Mesenchymal stem cell (in vitro differentiated cells and primary cell): ENCODE results near the gene MN1.

ENCODE experiments used
- DNase-seq: peaks from one replicate; pipeline ENCODE4 v3.0.0-alpha.2; 2013
- H2AFZ ChIP-seq: one replicate; pipeline ENCODE4 v1.6.1; 2013; ENCODE audit warnings: low read depth, mild to moderate bottlenecking, control low read depth, inconsistent platforms, low read length, moderate library complexity
- H2AK5ac ChIP-seq: 2 replicates; pipeline ENCODE4 v1.6.1; 2013; ENCODE audit warnings: low read length, moderate library complexity, mild to moderate bottlenecking, inconsistent platforms; ENCODE audit not compliant: severe bottlenecking
- H2BK120ac ChIP-seq: one replicate; pipeline ENCODE4 v1.6.1; 2013; ENCODE audit warnings: low read depth, mild to moderate bottlenecking, inconsistent platforms, low read length, moderate library complexity
- H2BK12ac ChIP-seq, 2 experiments: one replicate each; pipeline ENCODE4 v1.6.1; 2013; ENCODE audit warnings: inconsistent platforms in 2 of 2, low read length in 2 of 2, mild to moderate bottlenecking in 2 of 2, moderate library complexity in 2 of 2, control low read depth in 1 of 2
- H2BK15ac ChIP-seq: one replicate; pipeline ENCODE4 v1.6.1; 2013; ENCODE audit warnings: mild to moderate bottlenecking, low read depth, inconsistent platforms; ENCODE audit not compliant: poor library complexity, severe bottlenecking
- H2BK5ac ChIP-seq: 2 replicates; pipeline ENCODE4 v1.6.1; 2013; ENCODE audit warnings: low read depth, mild to moderate bottlenecking, low read length, control low read depth, inconsistent platforms; ENCODE audit not compliant: poor library complexity, severe bottlenecking
- H3K14ac ChIP-seq, 2 experiments: one replicate each; pipeline ENCODE4 v1.6.1; 2013; ENCODE audit warnings: inconsistent platforms in 2 of 2, low read length in 2 of 2, control low read depth in 1 of 2, mild to moderate bottlenecking in 1 of 2, moderate library complexity in 1 of 2
- H3K18ac ChIP-seq, 2 experiments: one replicate each; pipeline ENCODE4 v1.6.1; 2013; ENCODE audit warnings: inconsistent platforms in 2 of 2, low read length in 2 of 2, control low read depth in 1 of 2, low read depth in 1 of 2, mild to moderate bottlenecking in 1 of 2
- H3K23ac ChIP-seq, 2 experiments: one replicate each; pipeline ENCODE4 v1.6.1; 2013; ENCODE audit warnings: inconsistent platforms in 2 of 2, low read length in 2 of 2, mild to moderate bottlenecking in 2 of 2, moderate library complexity in 2 of 2, control low read depth in 1 of 2
- H3K27ac ChIP-seq: 2 replicates; pipeline ENCODE4 v1.5.1; 2013; ENCODE audit warnings: mild to moderate bottlenecking, moderate library complexity, low read length, control low read depth, inconsistent platforms; ENCODE audit not compliant: poor library complexity, severe bottlenecking
- H3K27me3 ChIP-seq, 2 experiments: 2 replicates each; pipeline versions ENCODE4 v1.6.1 to v1.7.0; 2013; ENCODE audit warnings: low read length in 2 of 2, mild to moderate bottlenecking in 2 of 2, moderate library complexity in 2 of 2, control low read depth in 1 of 2, inconsistent platforms in 1 of 2; ENCODE audit not compliant: control insufficient read depth in 1 of 2, insufficient read depth in 1 of 2
- H3K36me3 ChIP-seq, 2 experiments: 2 replicates each; pipeline versions ENCODE4 v1.6.1 to v1.7.0; 2013; ENCODE audit warnings: low read length in 2 of 2, control low read depth in 1 of 2, inconsistent platforms in 1 of 2, low read depth in 1 of 2, mild to moderate bottlenecking in 1 of 2; ENCODE audit not compliant: insufficient read depth in 2 of 2, control insufficient read depth in 1 of 2
- H3K4ac ChIP-seq, 2 experiments: one replicate each; pipeline ENCODE4 v1.6.1; 2013; ENCODE audit warnings: inconsistent platforms in 2 of 2, low read length in 2 of 2, mild to moderate bottlenecking in 2 of 2, moderate library complexity in 2 of 2, control low read depth in 1 of 2, low read depth in 1 of 2
- H3K4me1 ChIP-seq: 2 replicates; pipeline ENCODE4 v1.6.1; 2013; ENCODE audit warnings: low read depth, low read length, control low read depth; ENCODE audit not compliant: control insufficient read depth, insufficient read depth
- H3K4me2 ChIP-seq: 2 replicates; pipeline ENCODE4 v1.6.1; 2013; ENCODE audit warnings: low read length, mild to moderate bottlenecking, inconsistent platforms; ENCODE audit not compliant: poor library complexity, severe bottlenecking
- H3K4me3 ChIP-seq, 2 experiments: 2 replicates each; pipeline versions ENCODE4 v1.5.1 to v1.7.0; 2013; ENCODE audit warnings: low read length in 2 of 2, mild to moderate bottlenecking in 2 of 2, control low read depth in 1 of 2, low read depth in 1 of 2; ENCODE audit not compliant: insufficient read depth in 1 of 2
- H3K79me1 ChIP-seq: replicated peaks from 2 replicates; pipeline ENCODE4 v1.6.1; 2013; ENCODE audit warnings: mild to moderate bottlenecking, control low read depth, low read length, inconsistent platforms; ENCODE audit not compliant: poor library complexity, severe bottlenecking
- H3K9ac ChIP-seq: 2 replicates; pipeline ENCODE4 v1.7.0; 2013; ENCODE audit warnings: mild to moderate bottlenecking, low read length, moderate library complexity
- H3K9me3 ChIP-seq: 2 replicates; pipeline ENCODE4 v1.7.0; 2013; ENCODE audit warnings: mild to moderate bottlenecking, low read length; ENCODE audit not compliant: control insufficient read depth
- H4K8ac ChIP-seq: one replicate; pipeline ENCODE4 v1.6.1; 2013; ENCODE audit warnings: inconsistent platforms, mild to moderate bottlenecking, low read length, moderate library complexity
- H4K91ac ChIP-seq: one replicate; pipeline ENCODE4 v1.6.1; 2013; ENCODE audit warnings: mild to moderate bottlenecking, low read length, inconsistent platforms
- WGBS: methylation state at CpG from one replicate; pipeline ENCODE4 v1.1.7; 2013; ENCODE audit warnings: mixed read lengths; 5-methylcytosine and 5-hydroxymethylcytosine counted together

Gene MN1

DNA sequence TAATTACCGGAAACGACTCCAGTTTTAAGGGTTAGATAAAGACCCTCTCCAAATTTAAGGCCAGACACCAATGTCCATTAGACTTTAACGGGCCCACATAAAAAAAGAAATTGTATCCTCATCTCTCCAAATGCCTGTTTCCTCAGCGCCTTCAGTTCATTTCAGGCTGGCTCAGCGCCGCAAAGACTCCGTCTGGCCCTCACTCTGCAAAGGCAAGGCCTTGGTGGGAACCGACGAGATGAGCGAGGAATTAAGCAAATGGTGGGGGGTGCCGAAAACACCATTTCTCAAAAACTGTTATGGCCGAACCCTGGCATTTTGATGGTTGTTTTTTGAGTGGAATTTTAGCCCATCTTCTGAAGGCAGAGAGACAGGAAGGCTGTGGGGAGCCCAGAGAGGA lies 15.7 kb downstream of the MN1 start:
- H3K9ac ChIP-seq: peak overlapping the region; percentile 89
- H3K9me3 ChIP-seq: no peaks in the 10 kb centered on the region
- H3K18ac ChIP-seq: no peak overlapping the region
- H2BK120ac ChIP-seq: no peak overlapping the region
- H4K8ac ChIP-seq: no peak overlapping the region
- H3K79me1 ChIP-seq: peaks cover 39% of the 10 kb centered on the region
- no peak overlapping the region for H2AFZ ChIP-seq
- H3K4me1 ChIP-seq: peaks cover 17% of the 10 kb centered on the region
- no peak overlapping the region for H2BK5ac ChIP-seq
- no peak overlapping the region for H4K91ac ChIP-seq
- H3K23ac ChIP-seq: no peak overlapping the region
- no peak overlapping the region for H3K14ac ChIP-seq
- no peak overlapping the region for H3K4me3 ChIP-seq
- H2BK15ac ChIP-seq: no peak overlapping the region
- no peak overlapping the region for H3K4ac ChIP-seq
- H3K36me3 ChIP-seq: peaks cover 0 to 45% of the 10 kb centered on the region in 2 experiments
- H3K27ac ChIP-seq: no peak overlapping the region
- H3K27me3 ChIP-seq: no peaks in the 10 kb centered on the region
- H2AK5ac ChIP-seq: no peak overlapping the region
- no peak overlapping the region for H2BK12ac ChIP-seq
- WGBS: 77% methylated on average over 12 of the region's 12 CpGs
- no peak for DNase-seq
- H3K4me2 ChIP-seq: no peak overlapping the region

DNA sequence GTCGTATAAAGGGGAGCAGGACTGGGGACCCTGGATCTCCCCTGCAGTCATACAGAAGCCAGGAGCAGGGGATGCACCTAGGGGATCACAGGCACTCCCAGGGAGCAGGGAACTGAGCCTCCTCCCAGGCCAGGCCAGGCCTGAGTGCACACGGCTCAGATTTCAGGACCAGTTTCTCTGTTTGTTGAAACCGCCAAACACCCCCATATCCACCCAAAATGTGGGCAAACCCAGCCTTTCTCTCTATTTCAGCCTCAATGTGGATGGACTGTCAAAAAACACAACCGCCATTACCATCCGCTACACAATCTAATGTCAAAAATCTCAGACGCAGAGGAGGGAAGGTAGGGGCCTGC lies 17.5 kb downstream of the MN1 start:
- Histone ChIP-seq H3K4me1 (peaks cover 21% of the 10 kb centered on the region), H3K27ac (no peak overlapping the region), H3K18ac (no peak overlapping the region), H3K9ac (peak overlapping the region; percentile 89), H3K79me1 (peaks cover 42% of the 10 kb centered on the region), H3K23ac (peak overlapping the region in 1 of 2 experiments; percentile 29), H3K4ac (no peak overlapping the region), H3K36me3 (peaks cover 0 to 54% of the 10 kb centered on the region in 2 experiments), H2BK120ac (no peak overlapping the region), H2BK5ac (no peak overlapping the region), H3K4me2 (no peak overlapping the region), H4K8ac (no peak overlapping the region), H3K4me3 (no peak overlapping the region), H3K27me3 (no peaks in the 10 kb centered on the region), H2AFZ (no peak overlapping the region), H2BK12ac (no peak overlapping the region), H2AK5ac (no peak overlapping the region), H3K9me3 (no peaks in the 10 kb centered on the region), H2BK15ac (no peak overlapping the region), H3K14ac (no peak overlapping the region), H4K91ac (no peak overlapping the region)
- 83% methylated on average over 4 of the region's 6 CpGs for WGBS
- DNase-seq: no peak

GRCh38 chr22:27783436-27784119 lies 18.0 kb downstream of the MN1 start:
- no peak overlapping the region for H3K27ac ChIP-seq
- peaks cover 26% of the 10 kb centered on the region for H3K4me1 ChIP-seq
- no peak overlapping the region for H2BK5ac ChIP-seq
- no peak overlapping the region for H4K91ac ChIP-seq
- H3K4me2 ChIP-seq: no peak overlapping the region
- no peak overlapping the region for H3K14ac ChIP-seq
- H2BK120ac ChIP-seq: no peak overlapping the region
- no peak overlapping the region for H3K4me3 ChIP-seq
- 93% methylated on average over 11 of the region's 13 CpGs for WGBS
- H3K23ac ChIP-seq: no peak overlapping the region
- no peaks in the 10 kb centered on the region for H3K27me3 ChIP-seq
- H3K4ac ChIP-seq: no peak overlapping the region
- no peak overlapping the region for H3K18ac ChIP-seq
- H2AFZ ChIP-seq: no peak overlapping the region
- no peak overlapping the region for H2BK15ac ChIP-seq
- H2BK12ac ChIP-seq: no peak overlapping the region
- H3K79me1 ChIP-seq: peaks cover 45% of the 10 kb centered on the region
- no peak overlapping the region for H4K8ac ChIP-seq
- H3K9ac ChIP-seq: peak overlapping the region; percentile 89
- no peaks in the 10 kb centered on the region for H3K9me3 ChIP-seq
- no peak overlapping the region for H2AK5ac ChIP-seq
- no peak for DNase-seq
- peaks cover 0 to 58% of the 10 kb centered on the region in 2 experiments for H3K36me3 ChIP-seq

GRCh38 chr22:27782088-27782487 lies 19.5 kb downstream of the MN1 start:
- Histone ChIP-seq H4K8ac (no peak overlapping the region), H3K4me3 (no peak overlapping the region), H3K9me3 (no peaks in the 10 kb centered on the region), H3K23ac (no peak overlapping the region), H2BK5ac (no peak overlapping the region), H3K4ac (no peak overlapping the region), H3K9ac (no peak overlapping the region), H3K14ac (no peak overlapping the region), H3K27ac (no peak overlapping the region), H2AFZ (no peak overlapping the region), H3K18ac (no peak overlapping the region), H4K91ac (no peak overlapping the region), H2AK5ac (no peak overlapping the region), H3K27me3 (no peaks in the 10 kb centered on the region), H3K4me1 (peaks cover 28% of the 10 kb centered on the region), H3K36me3 (peaks cover 0 to 62% of the 10 kb centered on the region in 2 experiments), H3K4me2 (no peak overlapping the region), H3K79me1 (peaks cover 46% of the 10 kb centered on the region), H2BK12ac (no peak overlapping the region), H2BK15ac (no peak overlapping the region), H2BK120ac (no peak overlapping the region)
- DNase-seq: no peak
- WGBS: 96% methylated on average over 13 of the region's 13 CpGs
